Cerebellar nuclear complex (tissue), 1 donor: ENCODE data around the gene FUT9.

Source experiments
- DNase-seq, 2 experiments: peaks; one replicate each; lab custom pipeline; 2025; lab: John Stamatoyannopoulos, UW

FUT9 gene

GRCh38 chr6:96073555-96073954 is 57.8 kb downstream of the FUT9 start:
- DNase-seq, result no peak

GRCh38 chr6:96074006-96074405 is 58.2 kb downstream of the FUT9 start:
- DNase-seq, result no peak

GRCh38 chr6:96075826-96076225 is 60.1 kb downstream of the FUT9 start:
- DNase-seq, result no peak

- peak; percentile 89 to 93 for DNase-seq
These were observed 71.0 kb downstream of the FUT9 start for GRCh38 chr6:96086745-96087144.

GRCh38 chr6:96089173-96089572 is 73.4 kb downstream of the FUT9 start:
- DNase-seq, result no peak

GRCh38 chr6:96094077-96094476 is 78.3 kb downstream of the FUT9 start:
- no peak for DNase-seq

- DNase-seq, result no peak
These were observed 83.3 kb downstream of the FUT9 start for GRCh38 chr6:96099069-96099468.

- DNase-seq, result no peak
These were observed 85.8 kb downstream of the FUT9 start for GRCh38 chr6:96101564-96101963.

- DNase-seq, result no peak
These were observed 89.1 kb downstream of the FUT9 start for GRCh38 chr6:96104910-96105309.

GRCh38 chr6:96110878-96111277 is 95.1 kb downstream of the FUT9 start:
- DNase-seq, result no peak

GRCh38 chr6:96116674-96117073 is 100.9 kb downstream of the FUT9 start:
- no peak for DNase-seq

- DNase-seq, result no peak
These were observed 109.0 kb downstream of the FUT9 start for GRCh38 chr6:96124778-96125177.

GRCh38 chr6:96138406-96138805 is 122.6 kb downstream of the FUT9 start:
- DNase-seq, result no peak

- DNase-seq, result no peak
These were observed 126.4 kb downstream of the FUT9 start for GRCh38 chr6:96142142-96142541.

GRCh38 chr6:96150431-96150830 is 134.7 kb downstream of the FUT9 start:
- DNase-seq, result no peak

- no peak for DNase-seq
These were observed 135.9 kb downstream of the FUT9 start for GRCh38 chr6:96151707-96152106.

GRCh38 chr6:96152114-96152708 is 136.4 kb downstream of the FUT9 start:
- no peak for DNase-seq

GRCh38 chr6:96153775-96154174 is 138.0 kb downstream of the FUT9 start:
- DNase-seq, result no peak

GRCh38 chr6:96156425-96156824 is 140.7 kb downstream of the FUT9 start:
- no peak for DNase-seq

- no peak for DNase-seq
These were observed 141.3 kb downstream of the FUT9 start for GRCh38 chr6:96157018-96157565.

- DNase-seq, result no peak
These were observed 146.9 kb downstream of the FUT9 start for GRCh38 chr6:96162711-96163120.

GRCh38 chr6:96164802-96165201 is 149.0 kb downstream of the FUT9 start:
- DNase-seq, result no peak

- DNase-seq, result no peak
These were observed 155.3 kb downstream of the FUT9 start for GRCh38 chr6:96171112-96171511.

- DNase-seq, result no peak
These were observed 169.0 kb downstream of the FUT9 start for GRCh38 chr6:96184798-96185197.
